ENCODE data around the gene NFXL1.

- TF ChIP-seq CTCF (conservative IDR thresholded peaks at IDR 0.05; ENCODE audit: low read depth, low read length) (no peak), RCOR1 (IDR thresholded peaks at IDR 0.05; ENCODE audit: insufficient replicate concordance, low read length) (no peak), MXI1 (IDR thresholded peaks at IDR 0.05; ENCODE audit: borderline replicate concordance, low read depth, low read length) (no peak), CHD1 (IDR thresholded peaks at IDR 0.05; ENCODE audit: low read depth, low read length) (no peak), POLR2A (IDR thresholded peaks at IDR 0.05; ENCODE audit: low read depth, low read length) (no peak), RFX5 (IDR thresholded peaks at IDR 0.05; ENCODE audit: low read depth, low read length) (no peak), RAD21 (IDR thresholded peaks at IDR 0.05; ENCODE audit: low read length) (no peak), USF2 (IDR thresholded peaks at IDR 0.05; ENCODE audit: low read depth, low read length) (no peak), BHLHE40 (IDR thresholded peaks at IDR 0.05; ENCODE audit: low read depth, low read length) (no peak), MAFK (IDR thresholded peaks at IDR 0.05; ENCODE audit: low read depth, low read length) (no peak)
Observed at GRCh38 chr4:47915378-47915777, 995 bp upstream of the NFXL1 start.
